ENCODE measurements around the gene IL4I1. TPM values are rescaled to one million over a fixed set of nuclear protein-coding genes. Genes with fewer than 3 reads are reported as not detected.
"Not testable (repeated sequence)": the region's sequence is repeated elsewhere in the genome, so short reads cannot be mapped to it uniquely, and the experiment has no call there.

Gene IL4I1
- under 1 TPM; 0.56 to 0.91 (median 0.73) TPM for total RNA-seq

- Histone ChIP-seq H3K4me1 (peaks cover 3 to 24% (median 9%) of the 10 kb centered on the region in 3 donors), H3K27me3 (peaks cover 0 to 7% (median 0%) of the 10 kb centered on the region in 4 donors), H3K4me3 (peak within 1 kb of the TSS in 1 of 4 donors; percentile 43), H3K36me3 (no peaks in the 10 kb centered on the region), H3K9me3 (no peaks in the 10 kb centered on the region), H3K27ac (peak within 1 kb of the TSS in 3 of 4 donors; percentile 26 to 75 (median 59))
- WGBS, 2 donors = 25 to 31% methylated on average over 8 to 13 of the region's 20 CpGs
- DNase-seq = no peak
- no peak for TF ChIP-seq CTCF (IDR thresholded peaks at IDR 0.05)
- intact Hi-C loops (cut with DNase I) = no loop called here
These were observed at the start of gene IL4I1 for GRCh38 chr19:49896863-49897621. Gene IL4I1 (minus strand): TSS chr19:49896887. CDS start chr19:49896160, 727 bp downstream.

- Histone ChIP-seq H3K4me3 (no peak overlapping the region), H3K27me3 (peaks cover 0 to 49% (median 0%) of the 10 kb centered on the region in 4 donors), H3K36me3 (no peaks in the 10 kb centered on the region), H3K27ac (no peak overlapping the region), H3K4me1 (no peaks in the 10 kb centered on the region), H3K9me3 (no peaks in the 10 kb centered on the region)
- no peak for DNase-seq
- 66 to 71% methylated on average over 6 of the region's 8 CpGs for WGBS, 2 donors
- no peak for TF ChIP-seq CTCF (IDR thresholded peaks at IDR 0.05)
- TF ChIP-seq POLR2A (IDR thresholded peaks at IDR 0.05) = no peak
- intact Hi-C loops (cut with DNase I) = no loop called here
These were observed 49.7 kb upstream of the IL4I1 start for GRCh38 chr19:49946415-49946814.

- H3K27me3 ChIP-seq = peaks cover 0 to 31% (median 0%) of the 10 kb centered on the region in 4 donors
- H3K27ac ChIP-seq; H3K4me1 ChIP-seq; H3K9me3 ChIP-seq; H3K36me3 ChIP-seq; DNase-seq; H3K4me3 ChIP-seq; intact Hi-C loops (cut with DNase I): not testable (repeated sequence)
- 62 to 65% methylated on average over 2 to 5 of the region's 5 CpGs for WGBS, 2 donors
These were observed 47.9 kb upstream of the IL4I1 start for GRCh38 chr19:49944567-49944966.

GRCh38 chr19:49940482-49940791, 43.8 kb upstream of the IL4I1 start:
- Histone ChIP-seq H3K27me3 (peaks cover 0 to 4% (median 0%) of the 10 kb centered on the region in 4 donors), H3K4me1 (peaks cover 4 to 9% (median 7%) of the 10 kb centered on the region in 3 donors), H3K36me3 (no peaks in the 10 kb centered on the region), H3K4me3 (no peak overlapping the region), H3K9me3 (no peaks in the 10 kb centered on the region), H3K27ac (no peak overlapping the region)
- TF ChIP-seq POLR2A (IDR thresholded peaks at IDR 0.05) = no peak
- TF ChIP-seq CTCF (IDR thresholded peaks at IDR 0.05) = no peak
- WGBS, 2 donors = 87 to 89% methylated on average over 5 of the region's 5 CpGs
- intact Hi-C loops (cut with DNase I) = no loop called here
- DNase-seq = no peak

GRCh38 chr19:49939721-49940481, 43.2 kb upstream of the IL4I1 start:
- intact Hi-C loops (cut with DNase I) = loop anchor here (5.0 kb wide), 1 partner anchor 47 kb away; no protein-coding TSS in a partner anchor
- H3K4me1 ChIP-seq = peaks cover 4 to 9% (median 7%) of the 10 kb centered on the region in 3 donors
- no peak overlapping the region for H3K27ac ChIP-seq
- no peak for TF ChIP-seq CTCF (IDR thresholded peaks at IDR 0.05)
- TF ChIP-seq POLR2A (IDR thresholded peaks at IDR 0.05) = no peak
- no peaks in the 10 kb centered on the region for H3K36me3 ChIP-seq
- WGBS, 2 donors = 54 to 57% methylated on average over 4 to 7 of the region's 7 CpGs
- H3K9me3 ChIP-seq = no peaks in the 10 kb centered on the region
- no peak overlapping the region for H3K4me3 ChIP-seq
- DNase-seq = no peak
- H3K27me3 ChIP-seq = peaks cover 0 to 4% (median 0%) of the 10 kb centered on the region in 4 donors

Measured in esophagus squamous epithelium (tissue), 5 donors.